ENCODE results near the gene DCUN1D3.

DCUN1D3 gene

DNA sequence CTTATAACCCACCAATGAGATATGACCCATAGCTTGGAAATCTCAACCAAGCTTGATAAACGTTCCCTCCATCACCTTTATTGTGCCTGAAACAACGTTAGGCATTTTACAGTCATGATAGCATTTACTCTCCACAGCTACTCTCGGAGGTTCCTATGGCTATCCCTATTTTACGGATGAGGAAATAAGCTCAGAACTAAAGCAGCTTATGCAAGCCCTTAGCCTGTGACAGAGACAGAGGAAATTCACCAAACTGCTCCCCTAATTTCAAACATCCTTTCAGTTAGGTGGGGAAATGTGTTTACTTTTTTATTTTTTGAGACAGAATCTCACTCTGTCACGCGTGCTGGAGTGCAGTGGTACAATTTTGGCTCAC lies 18.7 kb downstream of the DCUN1D3 start:
- no peak for TF ChIP-seq EZH2phosphoT487 (conservative IDR thresholded peaks at IDR 0.05; ENCODE audit: low read length)
- no peak overlapping the region for H3K4me2 ChIP-seq (ENCODE audit: low read depth, low read length, poor library complexity, severe bottlenecking)

DNA sequence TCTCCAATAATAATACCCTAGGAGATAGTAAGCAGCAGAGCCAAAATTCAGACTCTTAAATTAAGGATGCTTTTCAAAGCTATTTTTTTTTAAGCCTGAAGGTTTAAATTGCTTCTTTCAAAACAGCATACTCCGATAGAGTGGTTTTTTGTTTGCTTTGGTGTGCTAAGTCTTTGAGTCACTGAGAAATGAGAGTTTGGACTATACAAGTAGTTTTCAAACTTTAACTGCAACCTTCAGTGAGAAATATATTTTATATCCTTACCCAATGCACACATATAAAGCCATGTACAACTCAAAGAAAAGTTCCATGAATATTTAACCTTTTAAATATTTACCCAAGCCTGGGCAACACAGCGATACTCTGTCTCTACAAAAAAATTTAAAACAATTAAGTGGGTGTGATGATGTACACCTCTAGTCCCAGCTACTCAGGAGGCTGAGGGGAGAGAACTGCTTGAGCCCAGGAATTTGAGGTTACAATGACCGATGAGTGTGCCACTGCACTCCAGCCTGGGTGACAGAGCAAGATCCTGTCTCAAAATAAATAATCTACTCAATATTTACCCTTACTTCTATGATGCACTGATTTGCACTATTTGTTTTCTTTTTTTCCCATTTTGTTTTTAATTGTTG lies 19.2 kb downstream of the DCUN1D3 start:
- Histone ChIP-seq H3K36me3 (ENCODE audit: low read length) (no peaks in the 10 kb centered on the region), H4K20me1 (ENCODE audit: low read depth, low read length) (no peaks in the 10 kb centered on the region), H3K4me3 (ENCODE audit: insufficient read depth, low read length, poor library complexity, severe bottlenecking) (no peak overlapping the region), H3K9me3 (ENCODE audit: insufficient read depth, low read length) (no peaks in the 10 kb centered on the region), H3K27me3 (ENCODE audit: low read length) (no peaks in the 10 kb centered on the region), H3K27ac (ENCODE audit: low read depth, low read length) (no peak overlapping the region), H3F3A (ENCODE audit: insufficient read depth) (no peaks in the 10 kb centered on the region), H3K9ac (ENCODE audit: low read length) (no peak overlapping the region), H3K9me2 (replicated peaks; ENCODE audit: insufficient read depth, low read length) (no peaks in the 10 kb centered on the region), H3K4me2 (ENCODE audit: low read depth, low read length, poor library complexity, severe bottlenecking) (no peak overlapping the region), H2AFZ (ENCODE audit: low read depth, low read length, severe bottlenecking) (no peak overlapping the region), H3K79me2 (ENCODE audit: insufficient read depth, low read length) (peaks cover 14% of the 10 kb centered on the region)
- TF ChIP-seq, protein P1, sequence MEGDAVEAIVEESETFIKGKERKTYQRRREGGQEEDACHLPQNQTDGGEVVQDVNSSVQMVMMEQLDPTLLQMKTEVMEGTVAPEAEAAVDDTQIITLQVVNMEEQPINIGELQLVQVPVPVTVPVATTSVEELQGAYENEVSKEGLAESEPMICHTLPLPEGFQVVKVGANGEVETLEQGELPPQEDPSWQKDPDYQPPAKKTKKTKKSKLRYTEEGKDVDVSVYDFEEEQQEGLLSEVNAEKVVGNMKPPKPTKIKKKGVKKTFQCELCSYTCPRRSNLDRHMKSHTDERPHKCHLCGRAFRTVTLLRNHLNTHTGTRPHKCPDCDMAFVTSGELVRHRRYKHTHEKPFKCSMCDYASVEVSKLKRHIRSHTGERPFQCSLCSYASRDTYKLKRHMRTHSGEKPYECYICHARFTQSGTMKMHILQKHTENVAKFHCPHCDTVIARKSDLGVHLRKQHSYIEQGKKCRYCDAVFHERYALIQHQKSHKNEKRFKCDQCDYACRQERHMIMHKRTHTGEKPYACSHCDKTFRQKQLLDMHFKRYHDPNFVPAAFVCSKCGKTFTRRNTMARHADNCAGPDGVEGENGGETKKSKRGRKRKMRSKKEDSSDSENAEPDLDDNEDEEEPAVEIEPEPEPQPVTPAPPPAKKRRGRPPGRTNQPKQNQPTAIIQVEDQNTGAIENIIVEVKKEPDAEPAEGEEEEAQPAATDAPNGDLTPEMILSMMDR (IDR thresholded peaks at IDR 0.05; ENCODE audit: insufficient read depth, low read length, poor library complexity, severe bottlenecking): no peak
- TF ChIP-seq EZH2phosphoT487 (conservative IDR thresholded peaks at IDR 0.05; ENCODE audit: low read length): no peak

More for the DNA sequence above, 18.7 kb downstream of the DCUN1D3 start:
- H3K9ac ChIP-seq (ENCODE audit: low read length): no peak overlapping the region
- no peaks in the 10 kb centered on the region for H3K36me3 ChIP-seq (ENCODE audit: low read length)
- H3K9me3 ChIP-seq (ENCODE audit: insufficient read depth, low read length): no peaks in the 10 kb centered on the region
- H3F3A ChIP-seq (ENCODE audit: insufficient read depth): no peaks in the 10 kb centered on the region
- no peak overlapping the region for H2AFZ ChIP-seq (ENCODE audit: low read depth, low read length, severe bottlenecking)
- no peaks in the 10 kb centered on the region for H3K27me3 ChIP-seq (ENCODE audit: low read length)
- no peak overlapping the region for H3K27ac ChIP-seq (ENCODE audit: low read depth, low read length)
- no peak overlapping the region for H3K4me3 ChIP-seq (ENCODE audit: insufficient read depth, low read length, poor library complexity, severe bottlenecking)
- H3K79me2 ChIP-seq (ENCODE audit: insufficient read depth, low read length): peaks cover 12% of the 10 kb centered on the region
- no peaks in the 10 kb centered on the region for H4K20me1 ChIP-seq (ENCODE audit: low read depth, low read length)
- no peaks in the 10 kb centered on the region for H3K9me2 ChIP-seq (replicated peaks; ENCODE audit: insufficient read depth, low read length)

DNA sequence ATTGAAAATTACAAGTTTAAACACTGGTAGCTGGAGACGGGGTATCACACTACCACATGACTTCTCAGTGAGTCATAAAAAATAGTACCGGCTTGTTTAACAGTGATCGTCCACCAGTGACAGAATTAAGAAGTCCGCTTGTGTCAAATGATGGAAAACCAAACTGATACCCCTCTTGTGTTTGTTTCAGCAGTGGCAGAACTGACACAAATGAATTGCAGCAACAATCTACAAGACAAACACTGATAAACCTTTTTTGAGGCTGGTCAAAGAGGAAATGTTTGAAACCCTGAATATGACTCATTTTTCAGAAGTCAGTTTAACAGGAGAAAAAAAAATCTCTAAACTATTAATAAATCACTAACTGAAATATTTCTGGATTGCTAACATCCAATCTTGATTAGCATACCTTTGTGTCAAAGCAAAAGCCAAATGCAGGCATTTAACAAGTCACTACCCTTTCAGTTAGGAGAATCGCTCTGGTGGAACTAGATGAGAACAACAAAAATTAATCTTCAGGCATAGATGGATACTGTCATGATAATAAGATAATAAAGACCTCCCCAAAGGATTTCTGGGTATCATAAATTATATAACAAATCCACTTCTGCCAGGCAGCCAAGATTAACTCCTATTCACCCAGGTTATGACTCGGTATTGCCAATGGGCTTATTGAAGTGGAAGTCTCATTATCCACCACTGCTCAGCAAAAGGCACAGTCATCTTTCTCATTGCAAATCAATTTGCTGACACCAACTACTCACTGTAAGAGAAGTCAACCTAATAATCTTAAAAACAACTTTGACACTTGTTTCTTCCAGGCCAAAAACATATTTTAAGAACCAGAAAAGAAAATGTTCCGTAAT lies 20.8 kb downstream of the DCUN1D3 start:
- Histone ChIP-seq H3K27ac (ENCODE audit: low read depth, low read length) (no peak overlapping the region), H3K36me3 (ENCODE audit: low read length) (no peaks in the 10 kb centered on the region), H3K9me3 (ENCODE audit: insufficient read depth, low read length) (no peaks in the 10 kb centered on the region), H2AFZ (ENCODE audit: low read depth, low read length, severe bottlenecking) (no peak overlapping the region), H3K79me2 (ENCODE audit: insufficient read depth, low read length) (peaks cover 8% of the 10 kb centered on the region), H3K27me3 (ENCODE audit: low read length) (no peaks in the 10 kb centered on the region), H3K9me2 (replicated peaks; ENCODE audit: insufficient read depth, low read length) (no peaks in the 10 kb centered on the region), H3K9ac (ENCODE audit: low read length) (no peak overlapping the region), H3K4me3 (ENCODE audit: insufficient read depth, low read length, poor library complexity, severe bottlenecking) (no peak overlapping the region), H4K20me1 (ENCODE audit: low read depth, low read length) (no peaks in the 10 kb centered on the region), H3F3A (ENCODE audit: insufficient read depth) (no peaks in the 10 kb centered on the region), H3K4me2 (ENCODE audit: low read depth, low read length, poor library complexity, severe bottlenecking) (no peak overlapping the region)
- no peak for TF ChIP-seq EZH2phosphoT487 (conservative IDR thresholded peaks at IDR 0.05; ENCODE audit: low read length)
- TF ChIP-seq, protein P1 (IDR thresholded peaks at IDR 0.05; ENCODE audit: insufficient read depth, low read length, poor library complexity, severe bottlenecking): no peak

DNA sequence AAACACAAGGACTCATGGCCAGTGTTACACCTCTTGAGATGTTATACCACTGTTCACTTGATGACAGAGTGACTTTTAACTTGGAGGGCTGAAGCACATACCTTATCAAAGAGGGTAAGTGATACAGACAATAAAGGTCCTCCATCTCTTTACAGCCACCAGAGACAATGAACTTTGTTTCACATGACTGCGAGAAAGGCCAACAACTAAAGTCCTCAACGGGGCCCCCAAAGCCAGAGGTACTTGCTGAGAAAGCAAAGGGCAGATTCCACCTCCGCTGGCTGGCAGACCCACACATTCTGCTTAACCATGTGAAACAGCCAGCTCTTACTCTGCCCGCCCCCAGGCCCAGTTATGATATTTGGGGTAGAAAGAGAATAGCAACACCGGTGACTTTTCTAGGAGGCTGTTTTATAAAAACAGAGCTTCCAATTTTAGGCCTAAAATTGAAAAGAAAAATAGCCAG lies 21.4 kb downstream of the DCUN1D3 start:
- Histone ChIP-seq H3K4me3 (ENCODE audit: insufficient read depth, low read length, poor library complexity, severe bottlenecking) (no peak overlapping the region), H3K79me2 (ENCODE audit: insufficient read depth, low read length) (peaks cover 5% of the 10 kb centered on the region), H4K20me1 (ENCODE audit: low read depth, low read length) (no peaks in the 10 kb centered on the region), H3K27me3 (ENCODE audit: low read length) (no peaks in the 10 kb centered on the region), H3K9me2 (replicated peaks; ENCODE audit: insufficient read depth, low read length) (no peaks in the 10 kb centered on the region), H3F3A (ENCODE audit: insufficient read depth) (no peaks in the 10 kb centered on the region), H3K27ac (ENCODE audit: low read depth, low read length) (no peak overlapping the region), H3K4me2 (ENCODE audit: low read depth, low read length, poor library complexity, severe bottlenecking) (no peak overlapping the region), H2AFZ (ENCODE audit: low read depth, low read length, severe bottlenecking) (no peak overlapping the region), H3K9ac (ENCODE audit: low read length) (no peak overlapping the region), H3K36me3 (ENCODE audit: low read length) (no peaks in the 10 kb centered on the region), H3K9me3 (ENCODE audit: insufficient read depth, low read length) (no peaks in the 10 kb centered on the region)
- TF ChIP-seq EZH2phosphoT487 (conservative IDR thresholded peaks at IDR 0.05; ENCODE audit: low read length): no peak
- TF ChIP-seq, protein P1 (IDR thresholded peaks at IDR 0.05; ENCODE audit: insufficient read depth, low read length, poor library complexity, severe bottlenecking): no peak

Measured in SU-DHL-6 (cell line).